Measurements from ENCODE around the gene SCAF4.
"Not testable (repeated sequence)": the region's sequence is repeated elsewhere in the genome, so short reads cannot be mapped to it uniquely, and the experiment has no call there.

The SCAF4 gene

GRCh38 chr21:31668651-31669491, 63.0 kb downstream of the SCAF4 start:
- no peak for DNase-seq

- DNase-seq, result no peak
These were observed 64.3 kb downstream of the SCAF4 start for GRCh38 chr21:31667639-31668038.

GRCh38 chr21:31667132-31667531, 64.8 kb downstream of the SCAF4 start:
- no peak for DNase-seq

GRCh38 chr21:31666445-31667010, 65.4 kb downstream of the SCAF4 start:
- DNase-seq, result no peak

- not testable (repeated sequence) for DNase-seq
These were observed 66.0 kb downstream of the SCAF4 start for GRCh38 chr21:31665869-31666268.

GRCh38 chr21:31665397-31665796, 66.5 kb downstream of the SCAF4 start:
- peak in 1 of 2 donors; percentile 50 for DNase-seq

GRCh38 chr21:31663584-31664249, 68.2 kb downstream of the SCAF4 start:
- DNase-seq, result no peak

GRCh38 chr21:31660591-31660990, 71.3 kb downstream of the SCAF4 start:
- DNase-seq, result peak in 1 of 2 donors; percentile 17

GRCh38 chr21:31660259-31660565, 71.7 kb downstream of the SCAF4 start:
- DNase-seq, result no peak

- DNase-seq, result peak; percentile 95 to 97
These were observed 72.2 kb downstream of the SCAF4 start, which contains the start of gene SOD1 for GRCh38 chr21:31659536-31660258. Gene SOD1 (plus strand): TSS chr21:31659693. CDS start chr21:31659770, 77 bp downstream.

GRCh38 chr21:31659286-31659535, 72.7 kb downstream of the SCAF4 start:
- DNase-seq, result no peak

GRCh38 chr21:31658053-31658452, 73.9 kb downstream of the SCAF4 start:
- DNase-seq, result no peak

GRCh38 chr21:31656199-31657095, 75.5 kb downstream of the SCAF4 start:
- DNase-seq, result no peak

GRCh38 chr21:31654821-31655580, 76.9 kb downstream of the SCAF4 start:
- DNase-seq, result peak; percentile 31 to 43

GRCh38 chr21:31654340-31654739, 77.6 kb downstream of the SCAF4 start:
- no peak for DNase-seq

GRCh38 chr21:31651491-31651890, 80.4 kb downstream of the SCAF4 start:
- not testable (repeated sequence) for DNase-seq

GRCh38 chr21:31650930-31651329, 81.0 kb downstream of the SCAF4 start:
- DNase-seq, result no peak

GRCh38 chr21:31647650-31648049, 84.3 kb downstream of the SCAF4 start:
- no peak for DNase-seq

GRCh38 chr21:31644643-31645042, 87.3 kb downstream of the SCAF4 start:
- no peak for DNase-seq

- no peak for DNase-seq
These were observed 90.4 kb downstream of the SCAF4 start for GRCh38 chr21:31641416-31641922.

- no peak for DNase-seq
These were observed 95.0 kb downstream of the SCAF4 start for GRCh38 chr21:31636874-31637273.

GRCh38 chr21:31634993-31635392, 96.9 kb downstream of the SCAF4 start:
- DNase-seq, result no peak
